ENCODE results near the gene OR14A16.

OR14A16 gene, protein sequence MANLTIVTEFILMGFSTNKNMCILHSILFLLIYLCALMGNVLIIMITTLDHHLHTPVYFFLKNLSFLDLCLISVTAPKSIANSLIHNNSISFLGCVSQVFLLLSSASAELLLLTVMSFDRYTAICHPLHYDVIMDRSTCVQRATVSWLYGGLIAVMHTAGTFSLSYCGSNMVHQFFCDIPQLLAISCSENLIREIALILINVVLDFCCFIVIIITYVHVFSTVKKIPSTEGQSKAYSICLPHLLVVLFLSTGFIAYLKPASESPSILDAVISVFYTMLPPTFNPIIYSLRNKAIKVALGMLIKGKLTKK

DNA sequence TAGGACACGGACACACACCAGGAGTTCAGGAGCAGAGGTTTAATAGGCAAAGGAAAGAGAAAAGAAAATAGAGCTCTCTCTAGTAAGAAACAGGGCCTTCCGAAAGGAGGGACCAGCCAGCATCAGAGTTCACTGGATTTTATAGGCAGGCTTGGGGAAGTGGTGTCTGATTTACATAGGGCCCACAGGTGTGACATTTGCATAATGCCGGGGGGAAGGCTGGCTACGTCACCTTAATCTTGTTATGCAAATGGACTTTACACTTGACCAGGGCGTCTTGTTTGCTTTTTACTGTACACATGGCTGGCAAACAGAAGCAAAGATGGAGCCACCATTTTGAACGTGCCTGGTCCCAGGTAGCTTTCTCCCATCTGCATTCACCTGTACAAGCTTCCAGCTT lies at the start of gene OR14A16:
TSS of gene OR14A16 (minus strand) at position 97 of the 400 bp plus-strand sequence. CDS start 8,390 bp downstream, outside the sequence.
- no peak for DNase-seq

DNA sequence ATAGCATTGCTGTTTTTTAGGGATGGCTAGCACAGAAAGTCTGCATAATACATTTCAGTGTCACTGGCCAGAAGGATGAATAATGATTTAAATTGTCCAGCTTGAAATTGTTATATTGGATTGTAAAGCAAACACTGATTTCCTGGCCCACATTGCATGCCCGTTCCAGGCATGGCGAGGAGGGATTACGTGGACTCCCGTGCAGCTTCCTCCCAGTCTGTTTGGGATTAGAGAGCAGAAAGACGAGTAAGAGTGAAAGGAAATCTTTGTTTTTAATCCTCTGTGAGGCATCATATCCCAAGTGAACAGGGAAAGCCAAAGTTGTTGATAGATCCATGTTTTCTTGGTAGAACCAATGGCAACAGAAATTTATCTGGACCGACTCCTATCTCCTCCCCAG lies 41.5 kb upstream of the OR14A16 start:
- no peak for DNase-seq

DNA sequence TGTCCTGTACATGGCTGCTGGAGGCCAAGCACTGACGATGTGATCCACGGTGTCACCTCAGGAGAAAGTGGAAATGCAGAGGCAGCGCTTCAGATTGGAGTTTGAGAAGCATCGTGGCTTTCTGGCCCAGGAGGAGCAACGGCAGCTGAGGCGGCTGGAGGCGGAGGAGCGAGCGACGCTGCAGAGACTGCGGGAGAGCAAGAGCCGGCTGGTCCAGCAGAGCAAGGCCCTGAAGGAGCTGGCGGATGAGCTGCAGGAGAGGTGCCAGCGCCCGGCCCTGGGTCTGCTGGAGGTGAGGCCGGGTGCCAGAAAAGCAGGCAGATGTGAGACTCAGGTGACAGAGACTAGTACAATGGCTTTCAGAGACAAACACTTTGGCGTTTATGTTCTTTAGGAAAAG lies 40.7 kb upstream of the OR14A16 start:
- DNase-seq: no peak

DNA sequence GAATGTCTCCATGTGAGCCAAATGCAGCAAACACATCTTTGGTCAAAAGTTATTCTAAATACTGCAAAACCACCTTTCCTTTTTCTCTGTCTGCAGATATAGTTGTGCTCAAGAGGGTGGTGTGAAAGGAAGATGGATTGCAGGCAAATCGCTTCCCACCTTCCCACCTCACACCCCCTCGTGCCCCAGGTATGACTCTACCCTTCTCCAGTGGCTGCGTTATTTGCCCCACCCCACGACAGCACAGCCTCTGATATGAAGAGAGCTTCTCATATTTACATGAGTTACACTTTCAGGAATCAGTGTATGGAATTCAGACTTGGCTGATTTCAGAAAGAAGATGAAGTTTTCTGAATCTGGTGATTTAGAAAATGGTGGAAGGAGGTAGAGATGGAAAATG lies 38.8 kb upstream of the OR14A16 start:
- DNase-seq: no peak

DNA sequence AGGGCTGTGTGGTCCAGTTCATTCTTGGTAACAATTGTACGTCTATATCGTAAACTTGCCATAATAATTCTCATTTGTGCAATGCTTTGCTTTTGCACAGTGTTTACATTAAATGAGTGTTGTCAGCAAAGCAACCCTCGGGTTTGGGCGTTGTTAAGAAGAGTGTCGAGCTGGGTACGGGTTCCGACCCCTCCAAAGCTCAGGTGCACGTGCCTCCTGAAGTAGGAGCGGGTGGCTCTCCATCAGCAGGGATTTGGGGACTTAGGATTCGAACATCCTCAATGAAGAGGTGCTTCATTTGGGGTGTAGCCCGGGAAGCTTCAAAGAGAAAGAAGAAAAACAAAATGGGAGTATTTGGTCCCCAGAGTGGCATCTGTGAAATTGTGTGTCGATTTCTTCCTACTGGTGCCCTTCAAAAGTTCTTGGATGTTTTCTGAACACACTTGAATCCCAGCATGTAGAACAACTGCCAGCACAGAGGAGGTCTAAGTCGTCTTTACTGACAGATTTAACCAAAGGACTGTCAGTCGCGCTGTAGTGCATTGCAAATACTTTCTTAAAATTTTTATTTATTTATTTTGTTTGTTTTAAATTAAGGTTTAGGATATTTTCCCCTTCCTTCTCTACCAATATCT lies 34.2 kb upstream of the OR14A16 start:
- no peak for DNase-seq

DNA sequence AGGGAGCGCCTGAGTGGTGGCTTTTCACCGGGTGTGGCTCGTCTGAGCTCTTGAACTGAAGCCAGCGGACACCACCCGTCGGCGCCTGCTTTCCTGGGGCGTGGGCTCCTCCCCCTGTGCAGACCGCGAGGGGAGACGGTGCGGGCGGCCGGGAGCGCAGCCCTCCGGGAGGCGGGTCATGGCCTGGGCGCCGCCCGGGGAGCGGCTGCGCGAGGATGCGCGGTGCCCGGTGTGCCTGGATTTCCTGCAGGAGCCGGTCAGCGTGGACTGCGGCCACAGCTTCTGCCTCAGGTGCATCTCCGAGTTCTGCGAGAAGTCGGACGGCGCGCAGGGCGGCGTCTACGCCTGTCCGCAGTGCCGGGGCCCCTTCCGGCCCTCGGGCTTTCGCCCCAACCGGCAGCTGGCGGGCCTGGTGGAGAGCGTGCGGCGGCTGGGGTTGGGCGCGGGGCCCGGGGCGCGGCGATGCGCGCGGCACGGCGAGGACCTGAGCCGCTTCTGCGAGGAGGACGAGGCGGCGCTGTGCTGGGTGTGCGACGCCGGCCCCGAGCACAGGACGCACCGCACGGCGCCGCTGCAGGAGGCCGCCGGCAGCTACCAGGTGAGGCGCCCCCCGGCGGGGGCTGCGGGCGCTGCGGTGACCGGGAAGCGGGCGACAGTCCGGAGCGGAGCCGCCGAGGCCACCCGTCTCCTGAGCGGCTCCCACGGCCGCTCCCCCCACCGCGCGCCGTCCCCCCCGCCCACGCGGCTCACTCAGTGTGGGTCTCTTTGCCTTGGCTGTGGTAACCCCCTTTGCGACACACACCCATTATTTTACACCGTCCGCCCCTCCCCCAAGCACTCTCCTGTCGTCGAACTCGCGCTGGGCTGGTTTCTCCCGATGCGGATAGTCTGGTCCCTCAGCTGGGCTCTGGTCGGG lies 33.4 kb upstream of the OR14A16 start, which contains the start of gene TRIM58:
TSS of gene TRIM58 (plus strand) at position 119 of the 916 bp plus-strand sequence. CDS start at position 179, 60 bp downstream.
- DNase-seq: peak; percentile 13

DNA sequence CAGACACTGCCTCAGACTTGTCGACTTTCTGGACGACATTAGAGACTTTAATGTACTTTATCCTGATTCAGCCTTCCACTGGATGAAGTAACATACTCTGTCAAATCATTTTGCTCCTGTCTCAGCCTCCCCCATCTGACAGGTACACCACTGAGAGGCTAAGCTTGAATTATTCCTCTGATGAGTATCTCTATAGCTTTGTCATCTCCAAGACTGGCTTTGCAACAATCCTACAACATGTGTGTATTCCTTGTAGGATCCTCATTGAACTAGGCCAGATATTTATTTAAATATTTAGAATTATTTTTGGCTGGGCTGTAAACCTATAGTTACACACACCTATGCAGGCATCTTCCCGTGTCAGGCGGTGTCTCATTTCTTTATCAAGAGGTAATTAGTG lies 32.0 kb upstream of the OR14A16 start:
- no peak for DNase-seq

DNA sequence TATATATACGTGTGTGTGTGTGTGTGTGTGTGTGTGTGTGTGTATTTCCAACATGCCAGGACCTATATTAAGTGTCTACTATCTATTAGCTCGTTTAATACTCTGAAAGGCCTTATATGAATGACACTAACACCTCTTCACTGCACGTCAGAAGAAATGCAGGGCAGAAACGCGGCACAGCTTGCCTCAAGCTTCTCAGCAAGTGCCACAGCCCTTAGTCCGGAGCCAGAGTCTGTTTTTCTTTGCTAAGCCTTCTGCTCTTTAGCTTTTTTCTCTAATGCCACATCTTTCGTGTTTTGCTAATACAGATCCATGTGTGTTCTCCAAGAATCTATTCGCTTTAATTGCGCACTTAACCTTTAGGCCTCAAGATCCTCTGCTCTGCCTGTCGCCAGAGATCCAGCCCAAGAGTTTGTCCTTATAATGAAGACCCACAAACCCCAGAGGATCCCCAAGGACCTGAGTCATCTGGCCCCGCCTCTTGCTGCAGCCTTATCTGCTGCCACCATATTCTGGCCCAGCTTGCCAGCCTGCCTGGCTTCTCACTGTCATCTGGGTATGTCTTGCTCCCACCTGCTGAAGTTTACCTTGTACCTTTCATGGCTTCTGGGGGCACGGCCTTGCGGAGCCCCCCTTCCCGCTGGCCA lies 31.1 kb upstream of the OR14A16 start:
- DNase-seq: no peak

DNA sequence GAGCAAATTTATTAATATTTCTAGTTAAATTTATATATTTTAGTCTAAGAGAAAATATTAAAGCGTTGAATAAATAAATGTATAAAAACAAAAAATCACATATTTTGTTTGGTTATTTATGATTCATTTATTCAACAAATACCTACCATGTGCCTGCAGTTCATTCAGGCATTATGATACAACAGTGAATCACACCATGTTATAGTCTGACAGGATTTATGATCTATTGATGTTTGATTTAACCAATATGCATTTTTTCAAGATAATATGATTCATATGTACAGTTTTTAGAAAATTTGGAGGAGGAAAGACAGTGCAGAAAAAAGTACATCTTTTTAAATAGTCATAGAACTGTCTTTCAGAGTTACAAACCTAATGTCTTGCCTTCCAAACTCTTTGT lies 25.7 kb upstream of the OR14A16 start:
- no peak for DNase-seq

DNA sequence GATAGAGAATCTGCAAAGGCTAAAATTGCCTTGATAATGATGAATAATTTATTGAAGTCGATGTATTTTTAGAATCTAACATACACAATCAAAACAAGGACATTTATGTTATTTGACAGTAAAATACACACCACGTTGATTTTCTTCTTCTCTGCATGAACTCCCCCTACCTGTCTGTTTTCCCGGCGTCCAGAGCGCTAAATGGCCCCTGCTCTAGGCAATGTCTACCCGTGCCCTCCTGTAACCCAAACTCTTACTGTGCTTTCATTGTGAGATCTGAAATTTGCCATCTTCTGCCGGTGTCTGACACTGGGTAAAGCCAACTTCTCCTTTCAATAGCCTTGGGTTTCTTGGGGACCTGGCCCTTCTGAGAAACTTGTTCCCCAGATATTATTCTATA lies 24.4 kb upstream of the OR14A16 start:
- DNase-seq: no peak

DNA sequence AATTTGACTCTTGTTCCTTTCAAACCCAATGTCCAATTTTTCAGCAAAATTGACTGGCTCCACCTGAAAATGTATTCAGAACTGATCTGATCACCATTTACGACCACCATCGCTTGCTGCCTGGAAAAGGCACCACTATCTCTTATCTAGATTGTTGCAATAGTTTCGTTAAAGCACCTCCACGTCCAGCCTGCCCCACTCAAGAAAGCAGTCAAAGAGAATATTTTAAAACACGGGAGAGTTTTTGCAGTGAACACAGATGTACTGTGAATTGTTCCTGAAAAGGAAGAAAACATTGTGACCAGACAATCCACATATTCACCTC lies 21.7 kb upstream of the OR14A16 start:
- no peak for DNase-seq

DNA sequence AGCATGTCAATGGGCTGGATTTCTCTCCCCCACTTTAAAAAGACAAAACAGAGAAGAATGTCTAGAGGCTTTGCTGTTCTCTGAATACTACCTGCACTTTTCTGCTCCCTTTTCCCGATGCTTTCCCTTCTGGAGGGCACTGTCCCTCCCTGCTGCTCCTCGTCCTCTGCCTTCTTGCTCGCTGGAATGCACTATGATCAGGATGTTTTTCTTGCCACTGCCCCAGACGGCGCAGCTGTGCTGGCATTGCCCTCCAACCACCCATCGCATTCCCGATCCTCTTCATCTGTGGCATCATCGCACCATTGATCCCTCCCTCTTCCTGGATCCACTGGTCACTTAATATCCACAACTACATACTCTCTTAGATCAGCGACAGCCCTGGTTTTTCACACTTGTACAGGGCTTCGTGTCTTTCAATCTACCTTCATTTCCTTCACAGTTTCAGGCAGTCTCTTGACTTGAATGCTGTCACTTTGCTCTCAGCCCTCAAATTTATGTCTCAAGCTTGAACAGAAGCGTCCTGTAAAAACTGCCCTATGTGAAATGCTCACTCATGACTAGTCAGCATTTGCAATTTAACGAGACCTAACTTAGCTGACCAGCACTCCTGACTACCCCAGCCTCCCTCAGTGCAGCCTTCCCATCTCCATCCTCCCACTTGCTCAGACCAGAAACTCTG lies 21.2 kb upstream of the OR14A16 start:
- DNase-seq: no peak

DNA sequence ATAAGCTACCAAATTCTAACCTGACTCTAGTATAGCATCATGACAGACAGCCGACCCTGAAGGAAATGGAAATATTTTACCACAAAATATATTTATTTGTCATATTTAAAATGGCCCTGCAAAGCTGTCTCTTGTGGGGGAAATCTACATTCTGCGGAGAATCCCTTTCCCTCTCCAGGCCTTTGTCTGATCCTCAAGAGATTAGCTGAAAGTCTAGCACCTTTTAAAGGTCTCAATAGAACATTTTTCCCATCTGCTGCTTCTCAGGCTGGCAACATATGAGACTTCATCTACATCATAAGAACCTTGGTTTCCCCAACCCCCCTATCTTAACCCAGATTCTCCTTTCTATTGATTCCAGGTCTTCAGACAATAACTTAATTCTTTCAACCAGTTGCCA lies 19.5 kb upstream of the OR14A16 start:
- no peak for DNase-seq

DNA sequence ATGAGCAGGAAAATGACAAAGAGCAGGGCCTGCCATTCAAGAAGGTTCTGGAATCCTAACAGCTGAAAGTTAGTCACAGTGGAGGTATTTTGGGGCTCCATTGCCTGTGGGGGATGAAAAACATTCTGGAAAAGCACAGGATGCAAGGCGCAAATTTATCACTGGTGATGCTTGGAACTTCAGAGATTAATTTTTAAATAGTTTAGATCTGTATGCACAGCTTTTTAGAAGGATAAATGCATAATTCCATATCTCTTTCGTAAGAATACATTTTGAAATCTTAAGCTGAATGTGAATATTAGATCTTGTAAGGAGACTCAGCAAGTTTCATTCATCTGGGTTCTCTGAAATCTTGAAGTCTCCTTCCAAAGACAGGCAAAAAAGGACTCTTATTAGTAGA lies 17.9 kb upstream of the OR14A16 start, which contains the start of gene OR11L1:
TSS of gene OR11L1 (minus strand) at position 101 of the 400 bp plus-strand sequence. CDS start at position 101, 0 bp downstream.
- DNase-seq: no peak

DNA sequence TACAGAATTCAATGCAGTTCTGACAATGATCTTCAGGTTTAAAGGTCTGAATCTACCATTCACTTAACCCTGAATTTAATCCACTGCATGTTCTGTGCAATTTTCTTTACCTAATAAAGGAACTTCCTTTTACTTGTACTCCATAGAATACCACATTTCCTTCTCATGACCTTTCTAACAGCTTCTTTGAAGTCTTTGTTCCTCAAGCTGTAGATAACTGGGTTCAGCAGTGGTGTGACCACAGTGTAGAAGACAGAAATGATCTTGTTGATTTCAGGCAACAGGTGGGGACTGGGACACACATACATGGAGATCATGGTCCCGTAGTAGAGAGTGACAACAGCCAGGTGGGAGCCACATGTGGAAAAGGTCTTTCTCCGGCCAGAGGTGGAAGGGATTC lies 16.9 kb upstream of the OR14A16 start:
- no peak for DNase-seq

DNA sequence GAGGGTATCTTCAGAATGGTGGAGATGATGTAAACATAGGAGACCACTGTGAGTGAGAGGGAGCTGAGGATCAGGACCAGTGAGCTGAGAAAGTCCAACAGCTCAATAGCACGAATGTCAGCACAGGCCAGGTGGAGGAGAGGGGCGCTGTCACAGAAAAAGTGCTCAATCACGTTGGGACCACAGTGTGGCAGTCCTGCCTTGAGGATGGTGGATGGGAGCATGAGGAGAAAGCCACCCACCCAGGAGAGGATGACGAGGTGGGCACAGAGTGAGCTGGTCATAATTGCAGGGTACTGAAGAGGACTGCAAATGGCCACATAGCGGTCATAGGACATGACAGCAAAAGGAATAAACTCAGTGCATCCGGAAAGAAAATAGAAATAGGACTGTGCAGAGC lies 9.7 kb upstream of the OR14A16 start:
- DNase-seq: no peak

DNA sequence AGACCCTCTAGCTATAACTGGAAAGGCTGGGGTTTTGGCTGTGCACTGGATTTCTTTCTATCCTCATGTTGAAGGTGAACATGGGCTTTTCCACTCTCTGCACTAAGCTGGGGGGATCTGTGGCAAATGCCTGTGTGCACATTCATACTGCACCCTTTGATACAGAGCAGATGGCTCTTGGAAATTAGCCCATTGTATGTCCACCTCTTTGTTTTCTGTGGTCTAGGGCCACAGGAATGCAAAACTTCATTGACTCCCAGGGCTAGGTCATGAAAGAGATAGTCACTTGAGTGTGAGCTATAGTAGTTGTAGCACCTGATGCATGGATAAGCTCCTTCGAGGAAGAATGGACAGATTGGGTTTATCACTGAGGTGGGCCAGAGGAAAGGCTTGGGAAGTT lies 5.7 kb upstream of the OR14A16 start:
- DNase-seq: no peak

DNA sequence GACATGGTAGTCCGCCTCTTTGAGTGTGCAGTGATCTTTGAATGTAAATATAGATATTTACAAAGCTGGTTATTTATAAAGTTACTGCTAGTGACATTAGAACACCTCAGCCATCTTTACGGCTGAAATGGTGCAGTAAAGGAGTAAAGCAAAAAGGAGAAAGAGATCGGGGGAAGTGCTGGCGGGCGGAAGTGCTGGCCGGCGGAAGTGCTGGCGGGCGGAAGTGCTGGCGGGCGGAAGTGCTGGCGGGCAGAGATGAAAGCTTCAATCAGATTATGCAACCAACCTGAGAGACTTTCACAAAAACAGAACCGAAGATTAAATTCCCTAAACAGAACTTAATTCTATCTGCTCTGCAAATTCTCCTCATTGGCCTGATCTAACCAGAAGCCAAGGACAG lies 1.4 kb upstream of the OR14A16 start:
- no peak for DNase-seq

DNA sequence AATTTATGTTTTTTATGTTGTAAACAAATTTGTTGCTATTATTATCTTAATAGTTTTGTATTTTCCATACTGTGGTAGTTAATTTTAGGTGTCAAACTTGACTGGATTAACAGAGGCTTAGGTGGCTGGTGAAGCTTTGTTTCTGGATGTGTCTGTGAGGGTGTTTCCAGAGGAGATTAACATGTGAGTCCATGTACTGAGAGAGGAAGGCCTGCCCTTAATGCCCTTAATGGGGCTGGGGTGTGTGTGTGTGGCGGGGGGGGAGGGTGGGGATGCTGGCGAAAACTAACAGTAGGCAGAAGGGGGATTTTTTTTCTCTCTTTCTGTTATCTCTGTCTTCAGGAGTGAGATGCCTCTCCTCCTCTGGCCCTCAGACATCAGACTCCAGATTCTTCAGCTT lies 1.9 kb downstream of the OR14A16 start:
- no peak for DNase-seq

DNA sequence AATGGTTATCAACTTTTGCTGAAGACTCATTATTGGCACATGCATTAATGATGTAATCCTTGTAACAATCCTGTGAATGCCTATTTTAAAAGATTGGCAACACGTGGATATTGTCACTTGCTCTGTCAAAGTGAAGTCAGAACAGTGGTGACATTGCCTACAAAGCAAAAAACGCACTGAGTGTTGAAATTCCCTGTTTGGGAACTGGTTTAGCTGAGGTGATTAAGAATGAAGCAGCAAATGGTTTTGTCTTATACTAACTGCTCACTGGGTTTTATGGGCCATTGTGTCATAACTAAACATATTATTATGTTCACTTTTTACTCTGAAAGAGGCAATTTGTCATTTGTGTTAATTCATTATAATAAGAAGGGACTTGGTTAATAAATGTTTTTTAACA lies 11.3 kb downstream of the OR14A16 start:
- no peak for DNase-seq

DNA sequence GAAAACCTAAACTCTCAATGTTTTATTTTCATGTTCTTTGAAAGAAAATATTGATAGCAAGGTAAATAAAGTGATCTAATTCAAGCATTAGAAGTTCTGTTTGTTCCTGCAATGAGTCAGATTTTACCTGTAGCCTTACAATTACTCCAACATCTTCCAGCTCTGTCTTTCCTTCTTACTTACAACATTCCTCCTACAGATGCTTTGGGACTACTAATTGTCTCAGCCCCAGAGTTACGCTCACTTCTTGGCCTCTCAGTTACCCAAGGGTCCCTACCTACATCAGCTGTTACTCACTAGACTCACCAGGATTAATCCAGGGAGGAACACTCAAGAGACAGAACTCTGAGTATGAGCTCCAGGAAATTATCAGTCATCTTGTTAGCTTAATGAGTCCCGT lies 26.4 kb downstream of the OR14A16 start:
- no peak for DNase-seq

DNA sequence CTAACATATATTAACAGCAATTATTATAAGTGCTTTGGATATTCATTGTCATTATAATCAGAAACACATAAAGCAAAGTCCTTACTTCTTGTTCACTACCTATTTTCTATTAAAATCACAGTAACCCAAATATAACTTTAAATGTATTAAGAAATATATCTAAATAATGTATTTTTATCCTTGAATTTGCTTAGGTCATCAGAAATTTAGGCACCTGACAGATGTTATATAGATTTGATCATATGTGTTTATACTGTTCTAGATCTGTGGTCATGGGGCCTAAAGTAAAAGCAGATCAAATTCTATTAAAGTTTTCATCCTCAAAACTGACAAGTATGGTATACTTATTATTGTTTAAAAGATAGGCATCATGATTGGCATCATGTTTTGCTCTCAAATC lies 54.3 kb downstream of the OR14A16 start:
- DNase-seq: no peak

Data from activated naive CD4-positive, alpha-beta T cell treated with anti-CD3 and anti-CD28 coated beads, Interleukin-2, amount 50 U/mL, for 16 hours (primary cell).